Bronchial epithelial cell (primary cell): ENCODE results near the gene KCTD15. TPM values are rescaled to one million over a fixed set of nuclear protein-coding genes. Genes with fewer than 3 reads are reported as not detected.

Experiments used
- DNase-seq: peaks from one replicate; pipeline ENCODE4 v3.0.0-alpha.2; 2010; ENCODE audit warnings: low read depth
- FAIRE-seq: peaks from 2 replicates; lab custom pipeline; 2011; peaks lifted over from hg19 to GRCh38; lab: Jason Lieb, UNC
- H3K27me3 ChIP-seq: 2 replicates; pipeline ENCODE4 v1.5.1; 2011; ENCODE audit warnings: low read length; ENCODE audit not compliant: control insufficient read depth, insufficient read depth
- H3K36me3 ChIP-seq: 2 replicates; pipeline ENCODE4 v1.5.1; 2011; ENCODE audit warnings: low read length; ENCODE audit not compliant: control insufficient read depth, insufficient read depth
- H3K4me3 ChIP-seq: 2 replicates; pipeline ENCODE4 v1.5.1; 2011; ENCODE audit warnings: mild to moderate bottlenecking, low read depth, low read length, control low read depth
- total RNA-seq: library from RNA; depleted of rRNA; stranded (reverse); fragments of >200 nt; gene quantifications from 2 replicates; pipeline ENCODE4 v1.2.1, GENCODE V29; 2014
- TF ChIP-seq, protein P1 (sequence below): IDR thresholded peaks from 2 replicates; pipeline ENCODE4 v1.5.1; 2011; ENCODE audit warnings: mild to moderate bottlenecking, moderate library complexity, low read length, control low read depth, inconsistent platforms; ENCODE audit not compliant: insufficient read depth, severe bottlenecking

KCTD15 gene
- total RNA-seq, 1 donor from 2014 or later, result 79.5 TPM

DNA sequence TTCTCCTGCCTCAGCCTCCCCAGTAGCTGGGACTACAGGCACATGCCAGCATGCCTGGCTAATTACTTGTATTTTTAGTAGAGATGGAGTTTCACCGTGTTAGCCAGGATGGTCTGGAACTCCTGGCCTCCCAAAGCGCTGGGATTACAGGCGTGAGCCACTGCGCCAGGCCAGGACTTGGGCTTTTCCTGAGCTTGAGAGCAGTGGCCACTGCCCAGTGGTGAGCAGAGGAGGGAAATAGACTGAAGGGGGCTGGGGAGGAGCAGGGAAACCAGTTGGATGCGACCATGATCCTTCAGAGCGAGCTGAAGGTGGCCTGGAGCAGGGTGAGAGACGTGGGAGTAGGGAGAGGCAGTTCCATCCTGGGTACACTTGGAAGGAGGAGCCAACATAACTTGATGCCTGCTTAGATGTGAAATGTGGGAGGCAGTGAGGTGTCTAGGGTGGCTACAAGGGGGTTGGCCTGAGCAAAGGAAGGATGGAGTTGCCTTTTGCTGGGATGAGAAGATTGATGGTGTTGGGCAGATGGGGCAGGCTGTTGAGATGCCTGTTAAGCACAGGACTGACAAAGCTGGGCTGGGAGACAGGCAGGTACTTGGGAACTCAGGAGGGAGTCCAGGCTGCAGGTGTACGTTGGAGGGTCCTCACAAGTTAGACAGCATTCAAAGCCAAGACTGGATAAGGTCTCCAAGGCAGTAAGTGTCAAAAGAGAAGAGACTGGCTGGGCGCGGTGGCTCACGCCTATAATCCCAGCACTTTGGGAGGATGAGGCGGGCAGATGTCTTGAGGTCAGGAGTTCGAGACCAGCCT lies 31.8 kb downstream of the KCTD15 start:
- TF ChIP-seq, protein P1, sequence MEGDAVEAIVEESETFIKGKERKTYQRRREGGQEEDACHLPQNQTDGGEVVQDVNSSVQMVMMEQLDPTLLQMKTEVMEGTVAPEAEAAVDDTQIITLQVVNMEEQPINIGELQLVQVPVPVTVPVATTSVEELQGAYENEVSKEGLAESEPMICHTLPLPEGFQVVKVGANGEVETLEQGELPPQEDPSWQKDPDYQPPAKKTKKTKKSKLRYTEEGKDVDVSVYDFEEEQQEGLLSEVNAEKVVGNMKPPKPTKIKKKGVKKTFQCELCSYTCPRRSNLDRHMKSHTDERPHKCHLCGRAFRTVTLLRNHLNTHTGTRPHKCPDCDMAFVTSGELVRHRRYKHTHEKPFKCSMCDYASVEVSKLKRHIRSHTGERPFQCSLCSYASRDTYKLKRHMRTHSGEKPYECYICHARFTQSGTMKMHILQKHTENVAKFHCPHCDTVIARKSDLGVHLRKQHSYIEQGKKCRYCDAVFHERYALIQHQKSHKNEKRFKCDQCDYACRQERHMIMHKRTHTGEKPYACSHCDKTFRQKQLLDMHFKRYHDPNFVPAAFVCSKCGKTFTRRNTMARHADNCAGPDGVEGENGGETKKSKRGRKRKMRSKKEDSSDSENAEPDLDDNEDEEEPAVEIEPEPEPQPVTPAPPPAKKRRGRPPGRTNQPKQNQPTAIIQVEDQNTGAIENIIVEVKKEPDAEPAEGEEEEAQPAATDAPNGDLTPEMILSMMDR, result no peak
- DNase-seq, result no peak
- H3K27me3 ChIP-seq, result no peaks in the 10 kb centered on the region

DNA sequence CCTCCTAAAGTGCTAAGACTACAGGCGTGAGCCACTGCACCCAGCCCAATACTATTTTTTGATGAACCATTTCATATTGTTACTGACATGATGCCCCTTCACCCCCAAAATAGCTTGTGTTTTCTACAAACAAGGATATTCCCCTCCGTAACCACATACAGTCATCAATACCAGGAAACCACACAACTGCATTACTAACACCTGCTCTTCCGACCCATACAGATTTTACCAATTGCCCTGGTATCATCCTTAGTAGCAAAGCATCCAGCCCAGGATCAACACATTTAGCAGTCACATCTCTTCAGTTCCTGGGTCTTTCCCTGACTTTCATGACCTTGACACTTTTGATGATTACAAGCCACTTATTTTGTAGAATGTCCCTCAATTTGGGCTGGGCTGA lies 33.6 kb downstream of the KCTD15 start:
- Histone ChIP-seq H3K4me3 (no peak overlapping the region), H3K27me3 (no peaks in the 10 kb centered on the region), H3K36me3 (no peaks in the 10 kb centered on the region)
- TF ChIP-seq, protein P1, result no peak
- DNase-seq (no peak), FAIRE-seq (no peak)

More for the DNA sequence above, 31.8 kb downstream of the KCTD15 start:
- no peaks in the 10 kb centered on the region for H3K36me3 ChIP-seq
- no peak overlapping the region for H3K4me3 ChIP-seq
- FAIRE-seq, result no peak

DNA sequence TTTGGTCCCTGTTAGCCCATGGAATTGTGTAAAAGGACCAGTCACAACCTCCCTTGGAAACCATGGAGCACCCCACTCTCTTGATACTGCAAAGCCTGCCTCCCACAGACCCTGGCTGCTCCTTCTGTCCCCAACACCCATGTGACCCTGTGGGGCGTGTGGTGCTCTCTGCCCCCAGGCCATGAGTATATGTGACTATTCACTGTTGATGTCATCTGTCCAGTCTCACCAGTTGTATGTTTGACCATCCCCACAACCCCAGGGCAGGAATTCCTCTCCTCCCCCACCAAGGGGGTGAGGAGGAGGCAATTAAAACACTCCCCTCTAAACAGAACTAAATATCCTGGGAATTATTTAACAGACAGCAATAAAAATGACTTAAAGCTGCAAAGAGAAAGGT lies 35.2 kb downstream of the KCTD15 start:
- Histone ChIP-seq H3K36me3 (no peaks in the 10 kb centered on the region), H3K27me3 (no peaks in the 10 kb centered on the region), H3K4me3 (no peak overlapping the region)
- TF ChIP-seq, protein P1, result no peak
- DNase-seq (no peak), FAIRE-seq (no peak)

DNA sequence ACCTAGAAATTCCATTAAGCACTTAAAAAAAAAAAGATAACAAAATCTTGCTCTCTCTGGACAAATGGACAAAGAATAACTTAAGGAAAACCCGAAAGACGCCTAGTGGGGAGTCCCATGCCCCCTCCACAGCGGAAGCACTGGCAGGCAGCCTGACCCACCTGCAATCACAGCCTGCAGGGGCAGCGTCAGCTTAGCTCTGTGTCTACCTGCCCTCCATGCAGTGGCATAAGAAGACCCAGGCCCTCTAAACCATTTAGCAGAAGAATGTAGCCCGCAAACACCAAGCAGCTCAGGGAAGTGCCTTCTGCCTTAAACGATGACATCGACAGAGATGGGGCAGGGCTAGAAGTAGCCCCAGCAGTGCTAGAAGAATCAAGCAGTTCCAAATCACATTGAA lies 36.0 kb downstream of the KCTD15 start:
- DNase-seq (no peak), FAIRE-seq (no peak)
- TF ChIP-seq, protein P1, result no peak
- no peak overlapping the region for H3K4me3 ChIP-seq
- no peaks in the 10 kb centered on the region for H3K36me3 ChIP-seq
- no peaks in the 10 kb centered on the region for H3K27me3 ChIP-seq

DNA sequence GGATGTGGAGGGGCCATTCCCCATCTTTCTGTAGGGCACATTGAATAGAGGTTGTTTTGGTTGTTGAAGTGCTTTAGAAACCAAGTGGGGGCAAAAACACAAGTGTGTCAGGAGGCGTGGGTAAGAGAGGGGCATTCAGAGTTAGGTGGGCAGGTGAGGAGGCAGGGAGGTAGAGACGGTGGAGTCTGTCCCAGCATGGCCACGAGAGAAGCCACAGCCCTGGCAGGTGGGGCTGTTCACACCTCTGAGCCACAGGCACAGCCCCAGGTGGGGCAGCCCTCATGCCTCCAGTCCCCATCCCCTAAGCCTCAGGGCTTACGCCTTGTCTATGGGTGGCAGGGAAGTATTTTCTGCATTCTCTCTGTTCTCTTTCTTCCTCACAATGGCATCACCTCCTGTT lies 43.7 kb downstream of the KCTD15 start:
- TF ChIP-seq, protein P1, result no peak
- H3K4me3 ChIP-seq, result no peak overlapping the region
- H3K36me3 ChIP-seq, result no peaks in the 10 kb centered on the region
- FAIRE-seq, result no peak
- no peaks in the 10 kb centered on the region for H3K27me3 ChIP-seq
- no peak for DNase-seq
